Measurements from ENCODE around the gene ZFYVE9.
"Not testable (repeated sequence)": the region's sequence is repeated elsewhere in the genome, so short reads cannot be mapped to it uniquely, and the experiment has no call there.

The ZFYVE9 gene

DNA sequence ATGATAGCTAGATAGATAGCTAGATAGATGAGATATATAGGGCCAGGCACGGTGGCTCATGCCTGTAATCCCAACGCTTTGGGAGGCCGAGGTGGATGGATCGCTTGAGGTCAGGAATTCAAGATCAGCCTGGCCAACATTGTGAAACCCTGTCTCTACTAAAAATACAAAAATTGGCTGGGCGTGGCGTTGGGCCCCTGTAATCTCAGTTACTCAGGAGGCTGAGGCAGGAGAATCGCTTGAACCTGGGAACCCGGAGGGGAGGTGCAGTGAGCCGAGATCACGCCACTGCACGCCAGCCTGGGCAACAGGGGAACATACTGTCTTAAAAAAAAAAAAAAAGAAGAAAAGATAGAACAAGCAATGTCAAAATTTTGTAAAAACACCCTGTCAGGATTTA is 8.6 kb downstream of the ZFYVE9 start:
- not testable (repeated sequence) for DNase-seq

DNA sequence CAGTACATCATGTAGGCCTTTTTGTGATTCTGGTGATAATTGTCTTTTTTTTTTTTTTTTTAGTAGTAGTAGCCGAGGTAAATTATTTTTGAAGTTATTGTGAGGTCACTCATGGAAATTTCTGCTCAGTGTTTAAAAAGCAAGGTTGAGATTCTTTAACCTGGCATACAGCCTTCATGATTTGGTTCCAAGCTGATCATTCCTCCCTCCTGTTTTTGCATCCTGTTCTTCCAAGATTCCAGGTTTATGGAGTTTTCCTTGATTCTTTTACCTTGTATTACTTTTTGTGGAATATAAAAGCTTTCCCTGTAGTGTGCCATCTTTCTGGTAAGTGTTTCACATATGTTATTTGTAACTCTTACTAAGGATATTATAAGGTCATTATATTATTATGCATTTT is 9.1 kb downstream of the ZFYVE9 start:
- no peak for DNase-seq

DNA sequence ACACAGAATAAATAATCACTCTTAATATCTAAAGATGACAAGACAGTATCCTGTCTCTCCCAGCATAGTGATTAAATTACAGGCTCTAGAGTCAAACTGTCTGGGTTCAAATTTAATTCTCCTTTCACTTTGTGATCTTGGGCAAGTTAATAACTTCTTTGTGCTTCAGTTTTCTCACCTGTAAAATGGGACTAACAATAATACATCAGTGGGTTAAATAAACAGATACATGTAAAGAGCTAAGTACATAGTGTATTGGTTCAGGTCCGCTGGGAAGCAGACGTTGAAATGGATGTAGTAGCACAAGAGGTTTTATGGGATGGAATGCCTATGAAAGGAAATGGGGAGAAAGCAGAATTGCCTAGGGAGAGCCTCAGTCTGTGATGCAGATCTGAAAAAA is 10.7 kb downstream of the ZFYVE9 start:
- DNase-seq: no peak

DNA sequence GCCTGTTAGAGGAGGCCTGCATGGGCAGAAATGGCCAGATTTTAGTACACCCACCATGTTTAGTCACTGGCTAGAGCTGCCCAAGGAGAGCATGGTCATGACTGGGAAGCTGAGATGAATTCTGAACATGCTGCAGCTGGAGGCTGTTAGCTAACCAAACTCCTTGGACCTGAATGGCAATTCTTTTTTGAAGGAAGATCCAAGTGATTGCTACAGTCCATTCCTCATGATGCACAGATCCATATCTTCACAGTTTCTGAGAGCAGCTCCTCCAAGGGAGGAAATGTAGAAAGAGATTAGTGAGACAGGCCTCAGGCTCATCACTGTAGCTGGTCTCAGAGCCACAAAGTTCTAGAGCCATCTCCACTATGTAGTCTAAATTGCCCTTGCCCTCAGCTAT is 11.1 kb downstream of the ZFYVE9 start:
- no peak for DNase-seq

DNA sequence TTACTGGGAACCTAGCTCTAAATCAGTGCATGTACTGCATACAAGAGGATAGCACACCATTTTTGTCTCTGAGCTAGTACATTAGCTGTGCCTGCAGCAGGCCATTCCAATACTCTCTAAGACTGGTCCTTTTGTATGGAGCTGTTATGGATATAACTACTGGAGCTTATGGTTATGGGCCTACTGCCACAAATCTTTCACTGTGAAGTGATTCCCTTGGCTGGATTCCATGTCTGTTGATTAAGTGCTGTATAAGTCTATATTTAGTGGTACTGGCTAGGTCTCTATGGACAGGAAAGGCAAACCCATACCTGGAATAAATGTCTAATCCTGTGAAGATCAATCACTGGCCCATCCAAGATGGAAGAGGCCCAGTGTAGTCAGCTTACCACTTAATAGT is 12.0 kb downstream of the ZFYVE9 start:
- DNase-seq: no peak

DNA sequence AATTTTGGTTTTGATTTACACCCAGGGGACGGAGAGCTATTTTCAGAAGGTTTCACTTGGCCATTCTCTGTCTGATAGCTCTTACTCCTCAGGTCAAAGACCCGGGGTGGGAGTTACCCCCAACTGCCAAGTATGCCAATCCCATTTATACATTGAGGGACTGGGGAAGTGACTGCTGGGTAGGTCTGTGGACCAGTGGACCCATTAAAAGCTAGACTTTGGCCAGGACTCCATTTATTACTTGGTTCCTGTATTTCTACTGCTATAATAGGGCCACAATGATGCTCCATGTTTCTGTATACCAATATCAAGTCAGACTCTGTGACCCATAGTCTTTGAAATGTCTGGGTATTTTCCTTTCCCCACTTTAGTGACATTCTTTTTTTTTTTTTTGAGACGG is 14.6 kb downstream of the ZFYVE9 start:
- DNase-seq: no peak

DNA sequence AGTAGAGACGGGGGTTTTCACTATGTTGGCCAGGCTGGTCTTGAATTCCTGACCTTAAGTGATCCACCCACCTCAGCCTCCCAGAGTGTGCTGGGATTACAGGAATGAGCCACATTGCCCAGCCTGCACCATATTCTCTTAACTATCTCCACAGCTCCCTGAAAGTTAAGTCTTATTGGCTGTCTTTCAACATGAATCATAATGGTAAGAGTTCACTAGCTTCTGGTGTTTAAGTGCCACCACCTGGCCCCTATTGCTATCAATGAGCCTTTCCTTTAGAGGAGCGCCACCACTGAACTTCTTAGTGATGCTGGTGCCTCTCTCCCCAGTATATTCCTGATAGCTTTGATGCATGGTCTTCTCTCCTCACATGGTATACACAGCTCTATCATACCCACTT is 15.7 kb downstream of the ZFYVE9 start:
- DNase-seq: no peak

DNA sequence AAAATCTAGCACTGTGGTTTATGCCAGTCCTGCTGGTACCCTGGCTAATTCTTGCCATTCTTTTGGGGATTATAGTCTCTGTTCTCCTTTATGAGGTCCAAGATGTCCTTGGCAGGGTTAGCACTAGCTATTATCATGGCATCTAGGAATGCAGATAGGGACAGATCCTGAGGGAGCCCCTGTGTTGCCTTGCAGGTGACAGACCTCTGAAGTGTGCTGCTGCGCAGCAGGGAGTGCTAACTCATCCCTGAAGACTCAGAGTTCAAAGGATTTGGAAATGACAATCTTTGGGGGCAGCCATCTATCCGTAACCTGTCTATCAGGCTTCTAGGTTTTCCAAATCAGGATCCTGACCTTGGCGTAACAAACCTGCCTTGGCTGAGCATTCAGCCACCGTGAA is 16.3 kb downstream of the ZFYVE9 start:
- DNase-seq: no peak

DNA sequence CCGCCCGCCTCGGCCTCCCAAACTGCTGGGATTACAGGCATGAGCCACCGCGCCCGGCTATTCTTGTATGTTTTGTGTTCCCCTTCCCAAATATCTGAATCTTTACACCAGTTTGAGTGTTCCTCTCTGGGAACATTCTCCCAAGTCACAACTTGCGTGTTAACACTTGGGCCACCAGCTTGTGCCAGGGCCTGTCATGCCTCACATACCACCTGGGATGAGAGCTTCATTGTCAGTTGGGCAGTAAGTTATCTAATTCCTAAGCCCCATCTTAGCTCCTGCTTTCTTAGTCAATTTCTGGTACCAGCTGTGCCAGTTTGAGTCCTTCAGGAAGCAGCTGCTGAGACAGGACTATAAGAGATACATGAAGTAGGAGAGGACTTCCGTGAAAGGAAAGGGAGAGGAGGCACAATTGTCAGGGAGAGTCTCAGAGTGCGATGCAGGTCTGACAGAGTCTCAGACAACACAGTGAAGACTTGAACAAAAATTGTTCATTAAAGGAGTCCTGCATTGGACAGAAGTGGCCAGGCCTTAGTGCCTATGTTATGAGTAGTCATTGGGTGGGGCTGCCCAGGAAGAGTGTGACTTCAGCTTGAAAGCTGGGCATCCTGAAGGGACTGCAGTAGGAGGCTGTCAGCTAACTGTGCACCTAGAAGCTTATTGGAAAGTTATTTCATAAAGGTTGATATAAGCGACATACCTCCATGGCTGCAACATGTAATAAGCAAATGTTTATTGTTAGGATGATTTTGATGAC is 17.3 kb downstream of the ZFYVE9 start:
- no peak for DNase-seq

DNA sequence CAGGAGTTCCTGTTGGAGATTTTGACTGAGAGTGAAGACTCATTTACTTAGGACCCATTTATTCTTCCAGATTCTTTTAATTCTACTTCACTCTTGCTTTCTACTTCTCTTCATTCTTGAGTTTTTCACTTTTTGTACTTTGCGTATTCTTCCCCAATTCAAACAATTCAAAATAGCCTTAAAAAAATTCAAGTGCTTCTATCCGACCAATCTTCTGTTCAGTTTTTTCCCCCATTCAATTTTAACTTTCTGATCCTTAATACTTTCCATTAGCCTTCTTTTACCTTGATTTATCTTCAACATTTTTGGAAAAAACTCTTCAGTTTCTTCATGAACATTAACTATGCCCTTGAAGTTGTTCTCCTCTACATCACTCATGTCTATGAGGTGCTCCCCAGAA is 21.1 kb downstream of the ZFYVE9 start:
- DNase-seq: no peak

DNA sequence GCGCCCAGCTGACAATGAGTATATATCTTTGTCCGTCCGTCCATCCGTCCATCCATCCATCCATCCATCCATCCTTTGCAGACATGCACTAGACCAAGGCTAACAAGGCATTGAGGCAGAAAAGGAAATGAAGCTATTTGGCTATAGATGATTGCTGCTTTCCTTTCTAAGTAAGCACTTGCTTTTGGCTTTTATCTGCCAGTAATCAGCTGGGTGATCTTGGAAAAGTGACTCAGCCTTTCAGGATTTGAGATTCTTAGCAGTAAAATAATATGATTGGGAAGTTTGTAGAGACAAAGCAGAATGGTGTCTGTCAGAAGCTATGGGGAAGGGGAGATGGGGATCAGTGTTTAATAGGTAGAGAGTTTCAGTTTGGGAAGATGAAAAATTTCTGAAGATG is 22.7 kb downstream of the ZFYVE9 start:
- no peak for DNase-seq

DNA sequence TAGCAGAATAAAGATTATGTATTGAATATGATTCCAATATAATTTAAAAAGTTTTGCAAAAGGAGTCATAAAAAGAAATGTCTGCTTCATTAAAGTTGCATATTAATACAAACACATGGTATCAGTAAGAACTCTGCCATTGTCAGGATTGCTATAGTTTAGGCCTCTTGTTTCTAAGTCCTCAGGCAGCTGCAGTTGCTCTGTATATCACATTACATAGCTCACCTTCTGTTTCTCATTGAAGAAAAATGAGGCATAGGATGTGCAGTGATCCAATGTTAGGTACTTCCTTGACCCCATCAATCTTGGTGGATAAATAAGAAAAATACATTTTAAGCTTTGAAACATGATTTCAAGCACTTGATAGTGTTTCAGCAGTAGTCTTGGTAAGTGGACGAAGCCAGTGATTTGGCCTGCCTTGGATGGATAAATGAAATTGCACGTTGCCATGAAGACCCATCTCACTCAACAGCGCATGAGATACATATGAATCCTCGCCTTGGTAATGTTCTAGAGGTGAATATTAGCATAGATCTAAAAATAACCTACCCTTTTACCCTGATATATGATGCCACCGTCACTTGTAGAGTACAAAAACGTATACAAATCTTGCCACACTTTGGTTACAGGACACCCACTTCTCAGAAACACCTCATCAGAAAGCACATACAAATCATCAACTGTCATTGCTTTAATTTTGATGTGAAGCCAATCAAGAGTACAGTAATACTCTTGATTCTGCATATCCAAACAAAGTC is 25.3 kb downstream of the ZFYVE9 start:
- no peak for DNase-seq

DNA sequence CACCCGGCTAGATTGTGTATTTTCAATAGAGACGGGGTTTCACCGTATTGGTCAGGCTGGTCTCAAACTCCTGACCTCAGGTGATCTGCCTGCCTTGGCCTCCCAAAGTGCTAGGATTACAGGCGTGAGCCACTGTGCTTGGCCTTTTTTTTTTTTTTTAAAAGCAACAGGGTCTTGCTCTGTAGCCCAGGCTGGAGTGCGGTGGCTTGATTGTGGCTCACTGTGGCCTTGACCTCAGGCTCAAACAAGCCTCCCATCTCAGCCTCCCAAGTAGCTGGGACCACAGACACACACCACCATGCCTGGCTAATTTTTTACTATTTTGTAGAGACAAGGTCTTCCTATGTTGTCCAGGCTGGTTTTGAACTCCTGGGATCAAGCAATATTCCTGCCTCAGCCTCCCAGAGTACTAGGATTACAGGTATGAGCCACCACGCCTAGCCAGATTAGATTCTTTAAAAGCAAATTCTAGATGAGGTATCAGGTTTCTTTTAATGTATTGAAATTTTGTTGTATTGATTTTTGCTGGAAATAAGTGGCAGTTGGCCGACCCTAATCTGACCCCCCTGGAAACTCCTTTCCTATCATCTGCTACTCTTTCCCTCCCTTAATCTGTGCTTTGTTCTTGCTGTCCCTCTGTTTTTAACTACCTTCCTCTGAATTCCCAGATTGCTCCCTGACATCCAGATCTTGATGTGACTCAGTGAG is 26.6 kb downstream of the ZFYVE9 start:
- no peak for DNase-seq

DNA sequence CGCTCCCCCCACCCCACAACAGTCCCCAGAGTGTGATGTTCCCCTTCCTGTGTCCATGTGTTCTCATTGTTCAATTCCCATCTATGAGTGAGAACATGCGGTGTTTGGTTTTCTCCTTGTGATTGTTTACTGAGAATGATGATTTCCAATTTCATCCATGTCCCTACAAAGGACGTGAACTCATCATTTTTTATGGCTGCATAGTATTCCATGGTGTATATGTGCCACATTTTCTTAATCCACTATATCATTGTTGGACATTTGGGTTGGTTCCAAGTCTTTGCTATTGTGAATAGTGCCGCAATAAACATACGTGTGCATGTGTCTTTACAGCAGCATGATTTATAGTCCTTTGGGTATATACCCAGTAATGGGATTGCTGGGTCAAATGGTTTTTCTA is 29.3 kb downstream of the ZFYVE9 start:
- not testable (repeated sequence) for DNase-seq

DNA sequence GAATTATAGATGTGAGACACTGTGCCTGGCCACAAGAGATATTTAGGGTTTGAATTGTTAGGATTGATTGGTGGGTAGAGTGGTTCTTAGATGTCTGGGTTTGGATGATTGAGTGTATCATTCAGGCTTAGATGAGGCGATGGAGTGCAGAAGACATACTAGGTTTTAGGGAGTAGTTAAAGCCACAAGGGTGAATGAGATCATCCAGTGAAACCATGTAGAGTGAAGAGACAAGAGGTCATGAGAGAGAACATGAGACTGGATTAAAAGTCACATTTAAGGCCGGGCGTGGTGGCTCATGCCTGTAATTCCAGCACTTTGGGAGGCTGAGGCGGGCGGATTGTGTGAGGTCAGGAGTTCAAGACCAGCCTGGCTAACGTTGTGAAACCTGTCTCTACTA is 37.2 kb downstream of the ZFYVE9 start:
- no peak for DNase-seq

DNA sequence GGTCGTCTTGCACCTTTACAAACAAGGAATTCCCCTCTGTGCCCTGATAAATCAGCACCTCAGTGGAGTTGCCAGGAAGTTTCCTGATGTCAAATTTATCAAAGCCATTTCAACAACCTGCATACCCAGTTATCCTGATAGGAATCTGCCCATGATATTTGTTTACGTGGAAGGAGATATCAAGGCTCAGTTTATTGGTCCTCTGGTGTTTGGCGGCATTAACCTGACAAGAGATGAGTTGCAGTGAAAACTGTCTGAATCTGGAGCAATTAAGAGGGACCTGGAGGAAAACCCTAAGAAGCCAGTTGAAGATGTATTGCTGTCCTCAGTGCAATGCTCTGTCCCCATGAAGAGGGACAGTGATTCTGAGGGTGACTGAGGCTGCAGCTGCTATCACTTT is 38.3 kb downstream of the ZFYVE9 start:
- no peak for DNase-seq

DNA sequence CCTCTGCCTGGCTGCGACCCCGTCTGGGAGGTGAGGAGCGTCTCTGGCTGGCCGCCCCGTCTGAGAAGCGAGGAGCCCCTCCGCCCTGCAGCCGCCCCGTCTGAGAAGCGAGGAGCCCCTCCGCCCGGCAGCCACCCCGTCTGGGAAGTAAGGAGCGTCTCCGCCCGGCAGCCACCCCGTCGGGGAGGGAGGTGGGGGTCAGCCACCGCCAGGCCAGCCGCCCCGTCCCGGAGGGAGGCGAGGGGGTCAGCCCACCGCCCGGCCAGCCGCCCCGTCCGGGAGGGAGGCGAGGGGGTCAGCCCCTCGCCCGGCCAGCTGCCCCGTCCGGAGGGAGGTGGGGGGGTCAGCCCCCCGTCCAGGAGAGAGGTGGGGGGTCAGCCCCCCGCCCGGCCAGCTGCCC is 39.9 kb downstream of the ZFYVE9 start:
- DNase-seq: not testable (repeated sequence)

DNA sequence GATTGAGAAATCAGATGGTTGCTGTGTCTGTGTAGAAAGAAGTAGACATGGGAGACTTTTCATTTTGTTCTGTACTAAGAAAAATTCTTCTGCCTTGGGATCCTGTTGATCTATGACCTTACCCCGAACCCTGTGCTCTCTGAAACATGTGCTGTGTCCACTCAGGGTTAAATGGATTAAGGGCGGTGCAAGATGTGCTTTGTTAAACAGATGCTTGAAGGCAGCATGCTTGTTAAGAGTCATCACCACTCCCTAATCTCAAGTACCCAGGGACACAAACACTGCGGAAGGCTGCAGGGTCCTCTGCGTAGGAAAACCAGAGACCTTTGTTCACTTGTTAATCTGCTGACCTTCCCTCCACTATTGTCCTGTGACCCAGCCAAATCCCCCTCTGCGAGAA is 40.4 kb downstream of the ZFYVE9 start:
- not testable (repeated sequence) for DNase-seq

DNA sequence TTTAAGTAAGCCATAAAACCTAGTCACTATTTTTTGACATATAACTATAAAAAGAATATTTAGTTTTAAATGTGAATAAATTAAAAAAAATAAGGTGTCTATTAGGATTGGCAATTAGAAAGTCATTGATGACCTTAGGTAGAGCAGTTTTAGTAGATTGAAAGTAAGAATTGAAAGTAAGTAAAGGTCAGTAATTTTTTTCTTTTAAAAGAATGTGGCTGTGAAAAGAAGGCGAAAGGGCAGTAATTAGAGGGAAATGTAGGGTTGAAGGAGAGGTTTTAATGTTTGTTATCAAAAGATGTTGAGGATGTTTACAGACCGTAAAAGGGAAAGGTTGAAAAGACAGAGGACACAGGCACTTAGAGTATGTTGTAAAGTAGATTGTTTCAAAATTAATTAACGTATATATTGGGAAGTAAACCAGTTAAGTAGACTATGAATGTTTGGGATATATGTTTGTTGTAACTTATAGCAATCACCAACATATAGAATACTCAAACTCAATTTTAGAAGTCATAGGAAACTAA is 41.0 kb downstream of the ZFYVE9 start:
- no peak for DNase-seq

DNA sequence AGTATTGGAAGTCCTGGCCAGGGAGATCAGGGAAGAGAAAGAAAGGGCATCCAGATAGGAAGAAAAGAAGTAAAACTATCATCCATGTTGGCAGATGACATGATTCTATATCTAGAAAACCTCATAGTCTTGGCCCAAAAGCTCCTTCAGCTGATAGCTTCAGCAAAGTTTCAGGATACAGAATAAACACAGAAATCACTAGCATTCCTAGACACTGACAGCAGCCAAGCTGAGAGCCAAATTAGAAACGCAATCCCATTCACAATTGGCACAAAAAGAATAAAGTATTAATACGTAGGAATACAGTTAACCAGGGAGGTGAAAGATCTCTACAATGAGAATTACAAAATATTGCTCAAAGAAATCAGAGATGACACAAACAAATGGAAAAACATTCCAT is 44.6 kb downstream of the ZFYVE9 start:
- DNase-seq: no peak

DNA sequence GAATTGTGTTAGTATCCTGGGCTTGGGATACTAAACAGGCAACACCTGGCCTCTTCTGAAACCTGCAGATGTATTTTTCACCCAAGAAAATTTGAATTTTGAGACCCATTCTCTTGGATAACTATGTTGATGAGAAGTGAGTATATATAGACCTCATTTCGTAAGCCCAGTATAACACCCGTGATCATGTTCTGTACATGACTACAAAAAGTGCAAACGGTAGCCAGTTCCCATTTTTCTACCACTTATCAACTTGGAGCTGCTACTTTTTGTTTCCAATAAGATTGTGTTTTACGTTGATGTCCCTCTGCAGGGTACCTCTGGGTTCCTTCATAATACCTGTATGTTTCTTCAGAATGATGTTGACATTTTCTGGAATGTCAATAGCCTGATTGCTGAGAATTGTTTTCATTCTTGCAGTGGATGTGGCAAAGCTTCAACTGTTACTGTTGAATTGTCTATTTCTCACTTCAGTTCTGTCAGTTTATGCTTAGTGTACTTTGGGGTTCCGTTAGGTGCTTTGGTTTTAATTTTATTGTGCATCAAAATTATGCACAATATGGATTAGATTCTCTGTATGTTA is 48.1 kb downstream of the ZFYVE9 start:
- no peak for DNase-seq

DNA sequence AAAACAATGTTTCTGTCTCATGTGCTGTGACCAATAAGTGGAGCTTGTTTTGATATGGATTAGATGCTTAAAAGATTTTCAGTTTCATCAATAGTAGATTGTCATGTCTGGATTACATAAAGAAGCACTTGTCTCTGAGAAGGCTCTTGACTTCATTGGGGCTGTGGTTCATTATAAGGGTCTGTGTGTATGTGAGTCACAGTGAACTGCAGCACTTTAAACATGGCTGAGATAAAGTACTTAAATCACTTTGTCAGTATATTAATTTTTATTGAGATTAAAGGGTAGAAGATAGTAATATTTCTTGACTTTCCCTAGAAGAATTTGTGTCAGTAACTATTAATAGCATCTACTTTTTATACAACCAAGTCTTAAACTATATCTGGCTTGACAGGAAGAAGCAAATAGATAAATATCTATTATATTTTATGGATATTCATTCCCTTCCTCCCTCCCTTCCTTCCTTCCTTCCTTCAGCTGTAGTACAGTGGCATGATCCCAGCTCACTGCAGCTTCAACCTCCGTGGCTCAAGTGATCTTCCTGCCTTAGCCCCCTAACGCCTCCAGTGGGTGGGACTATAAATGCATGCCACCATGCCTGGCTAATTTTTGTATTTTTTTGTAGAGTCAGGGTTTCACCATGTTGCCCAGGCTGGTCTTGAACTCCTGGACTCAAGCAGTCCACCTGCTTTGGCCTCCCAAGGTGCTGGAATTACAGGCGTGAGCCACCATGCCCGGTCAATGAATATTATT is 48.8 kb downstream of the ZFYVE9 start:
- DNase-seq: no peak
